Measurements from ENCODE around the gene E2F4. TPM values are rescaled to one million over a fixed set of nuclear protein-coding genes. Genes with fewer than 3 reads are reported as not detected.

Gene E2F4
- total and polyA plus RNA-seq, 2 of the 13 experiments (the other 11 are each of a cell fraction or from before 2014, with no cell fraction given): 84.8 to 91.2 TPM

DNA sequence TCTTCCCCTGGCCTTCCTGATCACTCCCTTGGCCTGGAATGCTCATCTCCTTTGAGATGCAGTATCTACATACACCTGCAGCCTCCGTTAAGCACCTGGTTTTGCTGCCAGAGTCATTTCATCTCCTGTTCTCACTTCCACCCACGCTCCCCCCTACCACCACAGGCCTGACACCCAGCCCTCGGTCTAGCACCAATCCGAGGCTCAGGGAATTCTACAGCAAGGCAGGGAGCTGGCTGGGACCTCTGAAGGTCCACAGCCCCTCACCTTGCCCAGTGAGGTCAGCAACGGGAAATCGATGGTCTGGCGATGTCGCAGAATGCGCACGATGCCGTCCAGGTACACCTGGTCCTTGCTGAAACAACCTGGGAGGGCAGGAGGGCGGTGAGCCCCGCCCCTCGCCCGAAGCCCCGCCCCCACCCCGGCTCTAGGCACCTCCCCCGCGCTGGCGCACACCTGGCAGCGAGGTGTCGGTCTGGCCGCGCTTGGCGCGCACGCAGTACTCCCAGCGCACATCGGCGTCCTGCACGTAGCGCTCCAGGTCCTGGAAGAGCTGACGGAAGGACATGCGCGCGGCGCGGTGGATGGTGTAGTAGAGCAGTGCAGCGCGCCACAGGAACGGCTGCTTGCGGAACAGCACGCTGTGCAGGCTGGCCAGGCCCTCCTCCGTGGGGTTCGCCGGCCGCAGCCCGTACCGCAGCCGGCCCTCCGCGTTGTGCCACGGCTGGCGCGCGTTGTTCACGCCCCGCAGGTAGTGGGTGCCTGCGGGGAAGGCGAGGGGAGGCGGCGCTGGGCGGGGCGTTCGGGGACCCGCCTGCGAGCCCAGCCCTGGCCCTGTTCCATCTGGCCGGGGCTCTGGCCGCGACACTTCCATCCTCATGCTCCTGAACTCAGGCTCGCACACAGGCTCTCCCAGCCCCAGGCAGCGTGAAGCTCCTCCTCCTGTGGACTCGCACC is 13.9 kb upstream of the E2F4 start (continued):
- TF ChIP-seq, protein P1, sequence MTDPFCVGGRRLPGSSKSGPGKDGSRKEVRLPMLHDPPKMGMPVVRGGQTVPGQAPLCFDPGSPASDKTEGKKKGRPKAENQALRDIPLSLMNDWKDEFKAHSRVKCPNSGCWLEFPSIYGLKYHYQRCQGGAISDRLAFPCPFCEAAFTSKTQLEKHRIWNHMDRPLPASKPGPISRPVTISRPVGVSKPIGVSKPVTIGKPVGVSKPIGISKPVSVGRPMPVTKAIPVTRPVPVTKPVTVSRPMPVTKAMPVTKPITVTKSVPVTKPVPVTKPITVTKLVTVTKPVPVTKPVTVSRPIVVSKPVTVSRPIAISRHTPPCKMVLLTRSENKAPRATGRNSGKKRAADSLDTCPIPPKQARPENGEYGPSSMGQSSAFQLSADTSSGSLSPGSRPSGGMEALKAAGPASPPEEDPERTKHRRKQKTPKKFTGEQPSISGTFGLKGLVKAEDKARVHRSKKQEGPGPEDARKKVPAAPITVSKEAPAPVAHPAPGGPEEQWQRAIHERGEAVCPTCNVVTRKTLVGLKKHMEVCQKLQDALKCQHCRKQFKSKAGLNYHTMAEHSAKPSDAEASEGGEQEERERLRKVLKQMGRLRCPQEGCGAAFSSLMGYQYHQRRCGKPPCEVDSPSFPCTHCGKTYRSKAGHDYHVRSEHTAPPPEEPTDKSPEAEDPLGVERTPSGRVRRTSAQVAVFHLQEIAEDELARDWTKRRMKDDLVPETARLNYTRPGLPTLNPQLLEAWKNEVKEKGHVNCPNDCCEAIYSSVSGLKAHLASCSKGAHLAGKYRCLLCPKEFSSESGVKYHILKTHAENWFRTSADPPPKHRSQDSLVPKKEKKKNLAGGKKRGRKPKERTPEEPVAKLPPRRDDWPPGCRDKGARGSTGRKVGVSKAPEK (CRISPR knock-in tag; IDR thresholded peaks at IDR 0.05; ENCODE audit: borderline replicate concordance): no peak
- no peak for TF ChIP-seq KLF12 (CRISPR knock-in tag; IDR thresholded peaks at IDR 0.05; ENCODE audit: borderline replicate concordance)
- TF ChIP-seq TSC22D2 (CRISPR knock-in tag; IDR thresholded peaks at IDR 0.05; ENCODE audit: borderline replicate concordance): no peak
- no peak for TF ChIP-seq FOSL1 (CRISPR knock-in tag; IDR thresholded peaks at IDR 0.05; ENCODE audit: borderline replicate concordance)
- TF ChIP-seq ZFP36L1 (CRISPR knock-in tag; IDR thresholded peaks at IDR 0.05): no peak
- TF ChIP-seq, protein P2, sequence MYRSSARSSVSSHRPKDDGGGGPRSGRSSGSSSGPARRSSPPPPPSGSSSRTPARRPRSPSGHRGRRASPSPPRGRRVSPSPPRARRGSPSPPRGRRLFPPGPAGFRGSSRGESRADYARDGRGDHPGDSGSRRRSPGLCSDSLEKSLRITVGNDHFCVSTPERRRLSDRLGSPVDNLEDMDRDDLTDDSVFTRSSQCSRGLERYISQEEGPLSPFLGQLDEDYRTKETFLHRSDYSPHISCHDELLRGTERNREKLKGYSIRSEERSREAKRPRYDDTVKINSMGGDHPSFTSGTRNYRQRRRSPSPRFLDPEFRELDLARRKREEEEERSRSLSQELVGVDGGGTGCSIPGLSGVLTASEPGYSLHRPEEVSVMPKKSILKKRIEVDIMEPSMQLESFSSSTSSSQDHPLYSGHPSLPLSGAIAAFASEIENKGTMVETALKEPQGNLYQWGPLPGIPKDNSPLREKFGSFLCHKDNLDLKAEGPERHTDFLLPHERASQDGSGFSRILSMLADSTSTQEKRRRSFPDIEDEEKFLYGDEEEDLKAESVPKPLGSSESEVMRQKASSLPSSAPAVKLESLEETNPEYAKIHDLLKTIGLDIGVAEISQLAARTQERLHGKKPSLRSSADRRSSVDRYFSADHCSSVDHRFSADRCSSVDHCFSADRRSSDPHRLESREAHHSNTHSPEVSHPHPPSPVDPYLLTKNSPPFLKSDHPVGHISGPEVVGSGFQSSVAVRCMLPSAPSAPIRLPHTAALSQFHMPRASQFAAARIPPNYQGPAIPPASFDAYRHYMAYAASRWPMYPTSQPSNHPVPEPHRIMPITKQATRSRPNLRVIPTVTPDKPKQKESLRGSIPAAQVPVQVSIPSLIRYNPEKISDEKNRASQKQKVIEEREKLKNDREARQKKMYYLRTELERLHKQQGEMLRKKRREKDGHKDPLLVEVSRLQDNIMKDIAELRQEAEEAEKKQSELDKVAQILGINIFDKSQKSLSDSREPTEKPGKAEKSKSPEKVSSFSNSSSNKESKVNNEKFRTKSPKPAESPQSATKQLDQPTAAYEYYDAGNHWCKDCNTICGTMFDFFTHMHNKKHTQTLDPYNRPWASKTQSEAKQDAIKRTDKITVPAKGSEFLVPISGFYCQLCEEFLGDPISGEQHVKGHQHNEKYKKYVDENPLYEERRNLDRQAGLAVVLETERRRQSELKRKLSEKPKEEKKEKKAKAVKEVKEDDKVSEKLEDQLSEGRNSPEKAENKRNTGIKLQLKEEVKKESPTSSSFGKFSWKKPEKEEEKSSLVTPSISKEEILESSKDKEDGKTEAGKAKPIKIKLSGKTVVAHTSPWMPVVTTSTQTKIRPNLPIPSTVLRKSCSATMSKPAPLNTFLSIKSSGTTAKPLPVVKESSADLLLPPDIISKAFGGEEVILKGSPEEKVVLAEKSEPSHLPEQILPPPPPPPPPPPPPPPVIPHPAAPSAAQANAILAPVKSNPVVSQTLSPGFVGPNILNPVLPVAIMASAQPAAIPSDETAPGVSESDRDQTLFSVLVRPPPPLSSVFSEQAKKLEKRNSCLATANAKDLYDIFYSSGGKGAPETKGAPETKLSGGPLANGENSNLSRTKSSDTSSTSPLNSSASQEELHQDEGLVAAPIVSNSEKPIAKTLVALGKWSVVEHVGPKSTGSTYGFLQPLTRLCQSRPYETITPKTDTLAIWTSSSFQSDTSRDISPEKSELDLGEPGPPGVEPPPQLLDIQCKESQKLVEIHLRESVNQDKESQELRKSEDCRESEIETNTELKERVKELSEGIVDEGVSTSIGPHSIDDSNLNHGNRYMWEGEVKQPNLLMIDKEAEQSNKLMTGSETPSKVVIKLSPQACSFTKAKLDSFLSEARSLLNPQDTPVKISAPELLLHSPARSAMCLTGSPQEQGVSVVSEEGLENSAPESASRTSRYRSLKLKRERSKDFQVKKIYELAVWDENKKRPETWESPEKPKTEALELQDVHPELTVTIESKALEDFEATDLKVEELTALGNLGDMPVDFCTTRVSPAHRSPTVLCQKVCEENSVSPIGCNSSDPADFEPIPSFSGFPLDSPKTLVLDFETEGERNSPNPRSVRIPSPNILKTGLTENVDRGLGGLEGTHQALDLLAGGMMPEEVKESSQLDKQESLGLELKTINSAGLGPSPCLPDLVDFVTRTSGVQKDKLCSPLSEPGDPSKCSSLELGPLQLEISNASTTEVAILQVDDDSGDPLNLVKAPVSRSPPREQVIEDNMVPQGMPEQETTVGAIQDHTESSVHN (CRISPR knock-in tag; IDR thresholded peaks at IDR 0.05): peak; percentile 41; the same call in 1 of the 2 replicates
- TF ChIP-seq SP1 (IDR thresholded peaks at IDR 0.05): no peak
- TF ChIP-seq SP1 (CRISPR knock-in tag; IDR thresholded peaks at IDR 0.05): peak; percentile 48; the same call in 1 of the 2 replicates
- no peak; the same call in 1 of the 2 replicates for TF ChIP-seq NFYC (CRISPR knock-in tag; IDR thresholded peaks at IDR 0.05)
- TF ChIP-seq ZFP62 (CRISPR knock-in tag; IDR thresholded peaks at IDR 0.05): no peak
- peak; percentile 81; the same call in 1 of the 2 replicates for TF ChIP-seq NFKB2 (CRISPR knock-in tag; IDR thresholded peaks at IDR 0.05; ENCODE audit: borderline replicate concordance)
- no peak for TF ChIP-seq NFIB (CRISPR knock-in tag; IDR thresholded peaks at IDR 0.05; ENCODE audit: borderline replicate concordance)
- no peak for TF ChIP-seq ZFP41 (CRISPR knock-in tag; IDR thresholded peaks at IDR 0.05; ENCODE audit: borderline replicate concordance)
- TF ChIP-seq, protein P3, sequence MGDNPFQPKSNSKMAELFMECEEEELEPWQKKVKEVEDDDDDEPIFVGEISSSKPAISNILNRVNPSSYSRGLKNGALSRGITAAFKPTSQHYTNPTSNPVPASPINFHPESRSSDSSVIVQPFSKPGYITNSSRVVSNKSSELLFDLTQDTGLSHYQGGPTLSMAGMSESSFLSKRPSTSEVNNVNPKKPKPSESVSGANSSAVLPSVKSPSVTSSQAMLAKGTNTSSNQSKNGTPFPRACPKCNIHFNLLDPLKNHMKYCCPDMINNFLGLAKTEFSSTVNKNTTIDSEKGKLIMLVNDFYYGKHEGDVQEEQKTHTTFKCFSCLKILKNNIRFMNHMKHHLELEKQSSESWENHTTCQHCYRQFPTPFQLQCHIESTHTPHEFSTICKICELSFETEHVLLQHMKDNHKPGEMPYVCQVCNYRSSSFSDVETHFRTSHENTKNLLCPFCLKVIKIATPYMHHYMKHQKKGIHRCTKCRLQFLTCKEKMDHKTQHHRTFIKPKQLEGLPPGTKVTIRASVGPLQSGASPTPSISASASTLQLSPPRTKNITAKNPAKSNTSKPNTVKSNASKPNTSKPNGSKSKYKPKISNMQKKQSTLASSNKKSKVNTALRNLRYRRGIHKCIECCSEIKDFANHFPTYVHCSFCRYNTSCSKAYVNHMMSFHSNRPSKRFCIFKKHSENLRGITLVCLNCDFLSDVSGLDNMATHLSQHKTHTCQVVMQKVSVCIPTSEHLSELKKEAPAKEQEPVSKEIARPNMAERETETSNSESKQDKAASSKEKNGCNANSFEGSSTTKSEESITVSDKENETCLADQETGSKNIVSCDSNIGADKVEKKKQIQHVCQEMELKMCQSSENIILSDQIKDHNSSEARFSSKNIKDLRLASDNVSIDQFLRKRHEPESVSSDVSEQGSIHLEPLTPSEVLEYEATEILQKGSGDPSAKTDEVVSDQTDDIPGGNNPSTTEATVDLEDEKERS (CRISPR knock-in tag; IDR thresholded peaks at IDR 0.05): peak; percentile 45; the same call in 1 of the 2 replicates
